Effector CD8-positive, alpha-beta T cell (primary cell): ENCODE measurements around the gene NELFB.

Source experiments
- DNase-seq: peaks from one replicate; lab custom pipeline; 2025; lab: John Stamatoyannopoulos, UW

The NELFB gene

GRCh38 chr9:137223078-137223970, 31.8 kb upstream of the NELFB start:
- peak; percentile 99 for DNase-seq

- DNase-seq = no peak
These were observed 30.1 kb upstream of the NELFB start, which contains the start of gene CYSRT1 for GRCh38 chr9:137224830-137225694. Gene CYSRT1 (plus strand): TSS chr9:137225174. CDS start chr9:137225622, 448 bp downstream.

GRCh38 chr9:137225699-137226331, 29.3 kb upstream of the NELFB start:
- DNase-seq = no peak

GRCh38 chr9:137226338-137227053, 28.6 kb upstream of the NELFB start:
- no peak for DNase-seq

GRCh38 chr9:137227054-137227852, 27.9 kb upstream of the NELFB start, which contains the start of gene RNF224:
Gene RNF224 (plus strand): TSS chr9:137227502. CDS start chr9:137228336, 834 bp downstream.
- peak; percentile 74 for DNase-seq

- DNase-seq = no peak
These were observed 27.1 kb upstream of the NELFB start for GRCh38 chr9:137227853-137228505.

- no peak for DNase-seq
These were observed 26.6 kb upstream of the NELFB start for GRCh38 chr9:137228506-137228967.

- no peak for DNase-seq
These were observed 25.9 kb upstream of the NELFB start for GRCh38 chr9:137228968-137229896.

GRCh38 chr9:137229903-137230704, 25.0 kb upstream of the NELFB start:
- DNase-seq = no peak

- no peak for DNase-seq
These were observed 24.3 kb upstream of the NELFB start, which contains the start of gene SLC34A3 for GRCh38 chr9:137230705-137231371. Gene SLC34A3 (plus strand): TSS chr9:137230901. CDS start chr9:137231703, 802 bp downstream.

- no peak for DNase-seq
These were observed 23.6 kb upstream of the NELFB start for GRCh38 chr9:137231372-137232039.

- DNase-seq = no peak
These were observed 23.0 kb upstream of the NELFB start for GRCh38 chr9:137232101-137232500.

- no peak for DNase-seq
These were observed 22.6 kb upstream of the NELFB start for GRCh38 chr9:137232510-137232909.

- DNase-seq = no peak
These were observed 21.8 kb upstream of the NELFB start for GRCh38 chr9:137233143-137233980.

- DNase-seq = no peak
These were observed 21.0 kb upstream of the NELFB start for GRCh38 chr9:137234055-137234697.
